Right atrium auricular region (tissue), 2 donors: Measurements from ENCODE around the gene FRMD4A. TPM values are rescaled to one million over a fixed set of nuclear protein-coding genes. Genes with fewer than 3 reads are reported as not detected.

Experiments used
- DNase-seq: peaks from one replicate; pipeline ENCODE4 v3.0.0-alpha.2; 2019; ENCODE audit warnings: low spot score
- H3K27ac ChIP-seq, 2 donors: fragments of 200-600 bp; sonication (generic); 1 replicate in 1 of 2; 2 replicates in 1 of 2; pipeline ENCODE4 v1.5.1; 2016 to 2019
- H3K27me3 ChIP-seq, 2 donors: fragments of 200-600 bp; sonication (generic); one replicate each; pipeline versions ENCODE4 v1.5.1 to v1.6.0; 2017 to 2019
- H3K36me3 ChIP-seq: fragments of 200-600 bp; sonication (generic); one replicate; pipeline ENCODE4 v1.5.1; 2016
- H3K4me1 ChIP-seq, 2 donors: fragments of 200-600 bp; sonication (generic); one replicate each; pipeline versions ENCODE4 v1.5.1 to v1.6.0; 2017 to 2019
- H3K4me3 ChIP-seq, 2 donors: fragments of 200-600 bp; sonication (generic); 1 replicate in 1 of 2; 2 replicates in 1 of 2; pipeline ENCODE4 v1.5.1; 2017 to 2019; ENCODE audit warnings: mild to moderate bottlenecking in 1 of 2, moderate library complexity in 1 of 2
- H3K9me3 ChIP-seq, 2 donors: fragments of 200-600 bp; sonication (generic); one replicate each; pipeline ENCODE4 v1.5.1; 2019
- total RNA-seq, 2 donors: library from RNA; depleted of rRNA; stranded (reverse); fragments of >200 nt; gene quantifications; one replicate each; pipeline ENCODE4 v1.1.0, GENCODE V29; 2016
- TF ChIP-seq, protein P1 (sequence below), 2 donors: fragments of 200-600 bp; sonication (generic); IDR thresholded peaks; one replicate each; pipeline ENCODE4 v1.5.1; 2019; ENCODE audit warnings: antibody characterized with exemption in 2 of 2

Gene FRMD4A
- total RNA-seq, 2 donors from 2014 or later = 15.9 to 22.9 TPM

DNA sequence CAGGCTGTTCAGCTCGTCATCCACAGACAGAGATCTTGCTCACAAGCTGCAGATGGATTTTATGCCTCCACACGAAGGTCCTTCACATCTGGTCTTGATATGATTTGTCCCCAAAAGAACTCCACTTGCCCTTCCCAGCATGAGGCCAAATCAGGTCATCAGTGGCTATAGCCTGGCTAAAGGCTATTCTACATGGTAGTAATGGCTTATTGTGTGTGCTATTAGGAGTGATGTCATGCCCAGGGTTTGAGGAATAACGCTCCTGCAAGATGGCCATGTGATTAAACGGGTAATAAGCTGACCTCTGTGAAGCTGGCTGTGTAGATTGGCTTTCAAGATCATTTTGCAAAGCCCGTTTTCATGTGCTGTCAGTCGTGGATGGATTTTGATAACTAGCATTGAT, 313.8 kb downstream of the FRMD4A start:
- H3K27me3 ChIP-seq = no peaks in the 10 kb centered on the region
- H3K36me3 ChIP-seq = no peaks in the 10 kb centered on the region
- DNase-seq = no peak
- H3K27ac ChIP-seq = no peak overlapping the region
- H3K9me3 ChIP-seq = no peaks in the 10 kb centered on the region
- no peak overlapping the region for H3K4me3 ChIP-seq
- H3K4me1 ChIP-seq = peaks cover 0 to 11% of the 10 kb centered on the region in 2 donors
- TF ChIP-seq, protein P1, sequence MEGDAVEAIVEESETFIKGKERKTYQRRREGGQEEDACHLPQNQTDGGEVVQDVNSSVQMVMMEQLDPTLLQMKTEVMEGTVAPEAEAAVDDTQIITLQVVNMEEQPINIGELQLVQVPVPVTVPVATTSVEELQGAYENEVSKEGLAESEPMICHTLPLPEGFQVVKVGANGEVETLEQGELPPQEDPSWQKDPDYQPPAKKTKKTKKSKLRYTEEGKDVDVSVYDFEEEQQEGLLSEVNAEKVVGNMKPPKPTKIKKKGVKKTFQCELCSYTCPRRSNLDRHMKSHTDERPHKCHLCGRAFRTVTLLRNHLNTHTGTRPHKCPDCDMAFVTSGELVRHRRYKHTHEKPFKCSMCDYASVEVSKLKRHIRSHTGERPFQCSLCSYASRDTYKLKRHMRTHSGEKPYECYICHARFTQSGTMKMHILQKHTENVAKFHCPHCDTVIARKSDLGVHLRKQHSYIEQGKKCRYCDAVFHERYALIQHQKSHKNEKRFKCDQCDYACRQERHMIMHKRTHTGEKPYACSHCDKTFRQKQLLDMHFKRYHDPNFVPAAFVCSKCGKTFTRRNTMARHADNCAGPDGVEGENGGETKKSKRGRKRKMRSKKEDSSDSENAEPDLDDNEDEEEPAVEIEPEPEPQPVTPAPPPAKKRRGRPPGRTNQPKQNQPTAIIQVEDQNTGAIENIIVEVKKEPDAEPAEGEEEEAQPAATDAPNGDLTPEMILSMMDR (IDR thresholded peaks at IDR 0.05) = no peak

DNA sequence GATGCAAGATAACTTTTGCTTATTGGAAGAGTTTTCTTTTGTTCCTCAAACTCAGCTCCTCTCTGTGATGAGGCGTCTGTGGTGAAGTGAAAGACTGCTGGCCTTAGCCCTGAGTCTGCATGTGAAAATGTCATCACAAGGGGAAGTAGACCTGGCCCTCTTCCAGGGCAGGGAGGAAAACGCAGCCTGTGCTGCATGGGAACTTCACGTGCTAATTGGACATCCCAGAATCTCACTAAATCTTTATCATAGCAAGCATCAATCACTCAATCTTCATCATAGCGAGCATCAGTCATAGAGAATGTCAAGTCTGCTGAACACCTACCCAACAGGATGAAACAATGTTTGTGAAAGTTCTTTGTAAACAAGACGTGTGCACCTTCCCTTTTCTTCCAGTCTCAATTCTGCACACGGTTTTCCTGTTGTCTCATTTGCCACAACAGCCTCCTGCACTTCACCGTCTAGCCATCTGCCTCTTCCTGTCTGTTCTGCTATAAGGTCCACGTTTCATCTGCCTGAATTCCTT, 314.6 kb downstream of the FRMD4A start:
- Histone ChIP-seq H3K4me1 (peaks cover 0 to 11% of the 10 kb centered on the region in 2 donors), H3K4me3 (no peak overlapping the region), H3K27ac (no peak overlapping the region), H3K36me3 (no peaks in the 10 kb centered on the region), H3K9me3 (no peaks in the 10 kb centered on the region), H3K27me3 (no peaks in the 10 kb centered on the region)
- DNase-seq = peak; percentile 70
- TF ChIP-seq, protein P1 (IDR thresholded peaks at IDR 0.05) = no peak

DNA sequence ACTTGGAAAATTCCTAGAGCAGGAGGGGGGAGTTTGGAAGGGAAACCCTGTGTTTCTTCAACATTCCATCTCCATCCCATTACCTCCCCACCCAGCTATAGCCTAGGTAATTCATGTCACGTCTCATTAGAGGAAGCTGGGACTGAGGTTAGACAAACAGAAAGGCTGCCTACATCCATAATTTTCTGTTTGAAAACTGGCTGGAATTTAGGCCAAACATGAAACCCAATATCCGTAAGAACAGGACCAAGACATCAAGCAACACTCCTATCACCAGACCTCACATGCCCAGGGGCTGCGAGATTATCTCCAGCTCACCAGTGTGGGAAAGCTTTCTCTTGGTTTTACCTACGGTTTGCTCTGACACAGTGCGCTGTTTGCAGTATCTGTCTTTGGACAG, 316.3 kb downstream of the FRMD4A start:
- Histone ChIP-seq H3K9me3 (no peaks in the 10 kb centered on the region), H3K4me1 (peaks cover 0 to 23% of the 10 kb centered on the region in 2 donors), H3K36me3 (no peaks in the 10 kb centered on the region), H3K27me3 (no peaks in the 10 kb centered on the region), H3K4me3 (no peak overlapping the region), H3K27ac (no peak overlapping the region)
- DNase-seq = no peak
- TF ChIP-seq, protein P1 (IDR thresholded peaks at IDR 0.05) = no peak

DNA sequence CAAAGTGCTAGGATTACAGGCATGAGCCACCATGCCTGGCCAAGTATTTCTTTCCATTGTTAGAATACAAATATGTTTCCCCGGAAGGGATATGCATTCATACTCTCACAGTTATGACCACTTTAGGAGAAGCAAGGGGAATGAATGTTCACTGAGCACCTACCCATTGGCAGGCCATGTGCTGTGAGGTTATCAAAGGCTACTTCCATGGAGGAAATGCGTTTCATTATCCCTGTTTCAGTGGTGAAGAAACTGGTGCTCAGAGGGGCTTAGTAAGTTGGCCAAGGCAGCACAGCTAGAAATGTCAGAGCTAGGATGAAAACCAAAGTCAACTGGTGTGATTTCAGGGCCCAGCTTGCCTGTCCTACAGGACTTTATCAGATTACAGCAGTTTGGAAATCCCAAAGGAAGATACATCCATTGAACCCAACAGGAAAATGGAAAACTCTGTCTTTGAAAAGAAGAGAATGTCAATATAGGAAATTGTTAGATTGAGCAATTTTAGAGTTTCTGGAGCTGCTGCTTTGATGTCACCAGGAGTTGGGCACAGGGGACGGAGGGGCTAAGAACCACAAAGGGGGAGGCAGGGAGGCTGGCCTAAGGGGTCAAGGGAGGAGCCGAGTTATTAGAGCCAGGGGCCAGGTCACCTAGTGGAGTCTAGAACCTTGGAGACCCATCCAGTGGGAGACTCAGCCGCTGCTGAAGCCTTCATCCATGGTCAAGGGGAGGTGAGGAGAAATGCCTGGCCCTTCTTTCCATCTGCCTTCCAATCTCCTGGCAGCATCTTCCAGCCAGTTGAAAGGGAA, 319.8 kb downstream of the FRMD4A start:
- no peak for DNase-seq
- no peak overlapping the region for H3K27ac ChIP-seq
- H3K36me3 ChIP-seq = no peaks in the 10 kb centered on the region
- H3K4me3 ChIP-seq = no peak overlapping the region
- H3K9me3 ChIP-seq = no peaks in the 10 kb centered on the region
- H3K4me1 ChIP-seq = peaks cover 0 to 23% of the 10 kb centered on the region in 2 donors
- H3K27me3 ChIP-seq = no peaks in the 10 kb centered on the region
- TF ChIP-seq, protein P1 (IDR thresholded peaks at IDR 0.05) = no peak

DNA sequence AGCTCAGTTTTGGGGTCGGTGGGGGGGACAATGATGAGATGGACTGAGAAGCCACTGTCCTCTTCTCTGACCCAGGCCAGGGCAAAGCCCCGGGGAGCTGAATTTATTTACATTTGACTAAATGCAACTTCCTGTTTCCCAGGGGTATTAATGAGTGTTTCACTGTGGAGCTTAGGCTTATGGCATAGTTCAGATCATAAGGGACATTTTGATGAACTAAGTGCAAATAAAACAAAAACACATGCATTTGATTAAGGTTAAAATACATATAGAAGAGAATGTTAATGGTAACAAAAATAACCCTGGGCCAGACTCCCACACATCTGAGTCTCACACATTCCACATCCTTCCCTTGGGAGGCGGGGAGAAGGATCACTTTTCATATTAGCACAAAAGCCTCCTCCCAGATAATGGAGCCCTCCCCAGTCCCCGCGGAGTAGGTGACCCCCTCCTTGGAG, 320.6 kb downstream of the FRMD4A start:
- TF ChIP-seq, protein P1 (IDR thresholded peaks at IDR 0.05) = no peak
- DNase-seq = no peak
- Histone ChIP-seq H3K4me1 (peaks cover 0 to 18% of the 10 kb centered on the region in 2 donors), H3K27me3 (no peaks in the 10 kb centered on the region), H3K4me3 (peak overlapping the region in 1 of 2 donors; percentile 24), H3K27ac (peak overlapping the region in 1 of 2 donors; percentile 42), H3K36me3 (no peaks in the 10 kb centered on the region), H3K9me3 (no peaks in the 10 kb centered on the region)
